Measurements from ENCODE around the gene IHH.

IHH gene

GRCh38 chr2:219060821-219061791, at the start of gene IHH:
TSS of gene IHH (minus strand) at chr2:219060921. CDS start at chr2:219060467, 454 bp downstream.
- DNase-seq (ENCODE audit: low read depth) = no peak

DNA sequence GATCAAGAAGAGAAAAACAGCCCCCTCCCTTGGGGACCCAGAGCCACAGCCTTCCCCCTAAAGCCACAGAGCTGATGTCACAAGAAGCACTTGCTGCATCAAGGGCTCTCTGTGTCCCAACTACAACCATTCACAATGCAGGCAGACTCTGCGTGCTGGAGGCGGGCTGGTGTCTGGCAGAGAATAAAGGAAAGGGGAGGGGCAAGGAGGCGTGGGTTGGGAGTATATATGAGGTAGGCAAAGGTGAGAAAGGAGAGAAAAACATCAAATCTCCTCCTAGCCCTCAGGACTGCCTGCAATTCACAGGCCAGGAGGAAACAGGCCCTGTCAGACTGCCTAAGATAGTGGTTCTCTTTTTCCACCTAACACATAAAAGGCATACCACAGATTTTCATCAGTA, 48.8 kb upstream of the IHH start:
- no peak for DNase-seq (ENCODE audit: low read depth)

- DNase-seq (ENCODE audit: low read depth) = no peak
Observed at GRCh38 chr2:219107758-219108157, 47.0 kb upstream of the IHH start.

DNA sequence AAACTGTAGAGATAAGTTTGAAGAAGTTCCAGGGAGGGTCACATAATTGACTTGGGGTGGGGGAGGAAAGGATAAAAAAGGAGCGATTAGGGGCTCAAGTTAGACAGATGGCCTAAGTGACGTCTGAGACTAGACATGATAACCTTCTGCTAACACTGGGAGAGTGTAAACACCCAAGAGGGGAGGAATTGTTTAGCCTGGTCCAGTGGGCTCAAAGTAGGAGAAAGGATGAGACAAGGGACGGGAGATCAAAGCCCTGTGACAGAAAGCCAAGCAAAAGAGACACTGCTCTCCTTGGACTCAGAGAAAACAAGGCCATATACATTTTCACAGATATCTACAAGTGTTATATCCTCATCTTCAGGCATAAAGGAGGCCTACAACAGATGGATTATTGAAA, 45.5 kb upstream of the IHH start:
- no peak for DNase-seq (ENCODE audit: low read depth)

GRCh38 chr2:219104107-219105035, 43.6 kb upstream of the IHH start:
- DNase-seq (ENCODE audit: low read depth) = peak; percentile 32

- peak; percentile 63 for DNase-seq (ENCODE audit: low read depth)
Observed at GRCh38 chr2:219099329-219099728, 38.6 kb upstream of the IHH start.

DNA sequence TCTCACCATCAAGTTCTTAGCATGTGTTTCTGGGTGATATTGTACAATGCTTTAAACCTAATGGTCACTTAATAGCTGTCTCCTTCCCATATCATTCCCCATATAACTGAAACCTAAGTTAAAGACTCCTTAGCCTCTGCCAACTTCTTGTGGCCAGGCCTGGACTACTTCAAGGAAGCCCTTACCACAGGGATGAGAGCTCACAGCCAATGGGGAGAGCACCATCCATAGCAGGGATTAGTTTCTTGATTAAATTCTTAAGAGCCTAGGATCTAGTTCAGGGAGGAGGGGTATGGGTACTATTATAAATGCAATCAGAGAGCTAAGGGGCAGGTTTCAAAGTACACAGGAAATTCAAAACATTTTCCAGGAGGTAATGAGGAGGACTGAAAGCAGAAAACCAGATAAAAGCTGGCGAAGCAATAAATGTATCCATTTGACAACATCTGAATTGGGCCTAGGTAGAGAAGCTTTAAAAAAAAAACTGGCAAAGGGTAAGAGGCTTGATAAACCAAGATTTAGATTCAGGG, 34.8 kb upstream of the IHH start:
- DNase-seq (ENCODE audit: low read depth) = no peak

GRCh38 chr2:219094171-219094570, 33.5 kb upstream of the IHH start:
- no peak for DNase-seq (ENCODE audit: low read depth)

DNA sequence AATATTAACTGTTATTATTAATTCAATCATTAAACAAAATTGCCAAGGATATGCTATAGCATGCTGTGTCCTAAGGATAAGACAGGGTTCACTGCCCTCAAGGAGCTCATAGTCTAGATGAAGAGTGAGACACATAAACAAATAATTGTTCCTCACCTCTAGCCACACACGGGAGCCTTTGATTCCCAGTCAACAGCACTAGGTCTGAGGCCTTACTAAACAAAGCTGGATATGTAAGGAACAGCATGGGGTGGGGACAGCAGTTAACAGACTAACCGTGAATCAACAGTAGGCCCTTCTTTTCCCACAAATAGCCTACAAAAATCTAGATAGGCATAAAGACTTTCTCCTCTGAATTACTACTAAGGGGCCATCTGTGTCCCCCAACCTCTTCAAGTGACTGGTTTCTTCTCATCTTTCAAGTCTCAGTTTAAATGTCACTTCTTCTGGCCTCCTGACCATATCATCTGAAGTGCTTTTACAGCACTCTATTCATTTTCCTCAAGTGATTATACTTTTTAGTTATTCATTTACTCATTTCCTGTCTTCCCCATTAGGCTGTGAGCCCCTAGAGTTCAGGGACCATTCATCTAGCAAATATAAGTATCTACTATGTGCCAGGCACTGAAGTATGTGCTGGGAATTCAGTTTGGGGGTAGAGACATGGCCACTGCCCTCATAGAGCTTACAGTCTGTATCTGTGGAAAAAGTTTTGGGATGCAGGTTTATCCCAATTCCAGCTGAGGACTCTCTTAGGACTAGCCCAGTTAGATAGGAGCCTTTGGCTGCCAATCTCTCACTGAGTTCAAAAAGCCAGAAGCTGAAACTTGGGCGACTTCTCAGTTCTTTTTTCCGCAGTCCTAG, 29.9 kb upstream of the IHH start:
- DNase-seq (ENCODE audit: low read depth) = no peak

- no peak for DNase-seq (ENCODE audit: low read depth)
Observed at GRCh38 chr2:219089330-219089729, 28.6 kb upstream of the IHH start.

GRCh38 chr2:219087848-219088247, 27.1 kb upstream of the IHH start:
- DNase-seq (ENCODE audit: low read depth) = no peak

- no peak for DNase-seq (ENCODE audit: low read depth)
Observed at GRCh38 chr2:219087361-219087760, 26.6 kb upstream of the IHH start.

- DNase-seq (ENCODE audit: low read depth) = no peak
Observed at GRCh38 chr2:219086196-219086595, 25.5 kb upstream of the IHH start.

- DNase-seq (ENCODE audit: low read depth) = no peak
Observed at GRCh38 chr2:219084791-219085190, 24.1 kb upstream of the IHH start.

DNA sequence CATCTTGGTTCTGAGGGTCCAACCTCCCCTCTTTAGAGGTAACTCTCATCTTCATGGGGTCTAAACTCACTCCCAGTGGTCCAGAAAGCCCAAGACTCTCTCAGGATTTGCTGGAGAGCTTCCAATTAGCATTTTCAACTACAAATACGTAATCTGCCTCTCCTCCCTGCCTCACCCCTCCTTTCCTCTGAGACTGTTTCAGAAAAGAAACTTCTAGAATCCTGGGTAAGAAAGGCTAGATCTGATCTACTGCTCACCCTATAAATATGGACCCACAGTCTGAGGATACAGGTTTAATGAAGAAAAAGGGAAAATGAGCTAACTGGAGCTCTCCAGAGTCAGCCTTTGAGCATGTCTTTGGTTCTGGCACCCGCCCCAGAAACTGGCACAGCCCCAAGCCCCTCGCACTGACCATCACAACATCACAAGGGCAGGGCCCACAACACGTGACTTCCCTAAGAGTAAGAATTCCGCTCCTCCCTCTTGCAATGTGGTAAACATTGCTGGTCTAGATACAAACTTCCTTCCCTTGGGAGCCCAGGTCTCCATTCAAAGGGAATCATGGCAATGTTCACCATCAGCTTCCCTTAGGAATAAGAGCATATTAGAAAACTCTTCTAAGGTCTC, 21.7 kb upstream of the IHH start:
- DNase-seq (ENCODE audit: low read depth) = no peak

GRCh38 chr2:219081701-219082331, 21.1 kb upstream of the IHH start:
- DNase-seq (ENCODE audit: low read depth) = no peak

- DNase-seq (ENCODE audit: low read depth) = no peak
Observed at GRCh38 chr2:219081096-219081495, 20.4 kb upstream of the IHH start.

DNA sequence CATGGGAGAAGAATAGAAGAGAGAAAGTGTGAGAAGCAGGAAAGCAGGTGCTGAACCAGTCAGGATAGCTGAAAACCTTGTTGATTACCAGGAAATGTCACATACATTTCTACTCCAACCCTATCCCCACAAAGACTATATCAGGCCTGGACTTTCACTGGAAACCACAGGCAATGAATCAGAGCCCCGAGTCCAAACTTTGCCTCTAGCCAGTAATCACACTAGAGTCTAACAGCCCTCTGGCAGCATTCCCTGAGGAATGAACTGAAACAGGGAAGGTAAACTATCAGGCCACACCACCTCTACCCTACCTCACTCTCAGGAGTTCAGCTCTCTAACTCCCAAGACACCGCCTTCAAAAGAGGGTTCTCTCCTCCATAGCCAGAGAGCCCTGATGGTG, 18.7 kb upstream of the IHH start:
- no peak for DNase-seq (ENCODE audit: low read depth)

DNA sequence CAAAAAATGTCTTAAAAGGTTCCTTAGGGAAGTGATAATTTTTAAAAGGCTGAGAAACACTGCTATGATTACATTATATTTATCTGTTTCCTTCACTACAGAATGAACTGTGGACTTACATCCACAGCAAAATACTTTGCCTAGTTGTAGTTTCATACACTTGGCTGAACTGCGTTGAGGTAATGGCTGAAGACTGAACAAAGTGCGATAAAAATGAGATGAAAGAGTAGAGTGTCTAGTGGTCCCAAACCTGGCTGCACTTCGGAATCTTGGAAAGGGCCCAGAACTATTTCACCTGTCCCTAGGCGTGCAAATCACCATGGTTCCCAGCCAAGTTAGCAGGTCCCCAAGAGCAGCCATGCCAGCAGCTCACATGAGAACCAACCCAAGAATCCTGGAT, 18.2 kb upstream of the IHH start:
- no peak for DNase-seq (ENCODE audit: low read depth)

- no peak for DNase-seq (ENCODE audit: low read depth)
Observed at GRCh38 chr2:219078126-219078525, 17.4 kb upstream of the IHH start.

GRCh38 chr2:219076253-219076652, 15.5 kb upstream of the IHH start:
- no peak for DNase-seq (ENCODE audit: low read depth)
